Measurements from ENCODE around the gene SKAP1.

GRCh38 chr17:48236681-48237134 lies 193.3 kb downstream of the SKAP1 start:
- no peak for TF ChIP-seq EZH2 (IDR thresholded peaks at IDR 0.05)
- no peak for TF ChIP-seq POLR2AphosphoS5 (IDR thresholded peaks at IDR 0.05; ENCODE audit: borderline replicate concordance, low read depth, low read length)
- TF ChIP-seq FOXP2 (optimal IDR thresholded peaks at IDR 0.05; ENCODE audit: control extremely low read depth, extremely low read length, insufficient read depth), result no peak

Data from SK-N-MC (cell line).